ENCODE results near the gene ANXA6. TPM values are rescaled to one million over a fixed set of nuclear protein-coding genes. Genes with fewer than 3 reads are reported as not detected.

ANXA6 gene
- total and polyA plus RNA-seq, 9 of the 15 experiments (the other 6 are each of a cell fraction or from before 2014, with no cell fraction given): 0.70 to 13.2 (median 8.3) TPM

- TF ChIP-seq, protein P1, sequence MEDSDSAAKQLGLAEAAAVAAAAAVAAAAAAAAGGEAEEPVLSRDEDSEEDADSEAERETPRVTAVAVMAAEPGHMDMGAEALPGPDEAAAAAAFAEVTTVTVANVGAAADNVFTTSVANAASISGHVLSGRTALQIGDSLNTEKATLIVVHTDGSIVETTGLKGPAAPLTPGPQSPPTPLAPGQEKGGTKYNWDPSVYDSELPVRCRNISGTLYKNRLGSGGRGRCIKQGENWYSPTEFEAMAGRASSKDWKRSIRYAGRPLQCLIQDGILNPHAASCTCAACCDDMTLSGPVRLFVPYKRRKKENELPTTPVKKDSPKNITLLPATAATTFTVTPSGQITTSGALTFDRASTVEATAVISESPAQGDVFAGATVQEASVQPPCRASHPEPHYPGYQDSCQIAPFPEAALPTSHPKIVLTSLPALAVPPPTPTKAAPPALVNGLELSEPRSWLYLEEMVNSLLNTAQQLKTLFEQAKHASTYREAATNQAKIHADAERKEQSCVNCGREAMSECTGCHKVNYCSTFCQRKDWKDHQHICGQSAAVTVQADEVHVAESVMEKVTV (CRISPR knock-in tag; IDR thresholded peaks at IDR 0.05): no peak
- TF ChIP-seq MCM2 (IDR thresholded peaks at IDR 0.05; ENCODE audit: low read depth) (no peak), NR0B1 (IDR thresholded peaks at IDR 0.05; ENCODE audit: partially characterized antibody) (no peak), ZNF408 (CRISPR knock-in tag; IDR thresholded peaks at IDR 0.05; ENCODE audit: low read depth) (no peak), RAD21 (CRISPR knock-in tag; conservative IDR thresholded peaks at IDR 0.05 in 1 of 2, IDR thresholded peaks at IDR 0.05 in 1 of 2) (no peak), EP400 (IDR thresholded peaks at IDR 0.05) (no peak), KDM4B (IDR thresholded peaks at IDR 0.05; ENCODE audit: borderline replicate concordance in 2 of 2, low read depth in 1 of 2) (no peak), ZBTB43 (CRISPR knock-in tag; IDR thresholded peaks at IDR 0.05) (no peak), ZNF174 (CRISPR knock-in tag; IDR thresholded peaks at IDR 0.05) (no peak), MXI1 (IDR thresholded peaks at IDR 0.05; ENCODE audit: low read depth, low read length) (no peak), ZNF79 (CRISPR knock-in tag; IDR thresholded peaks at IDR 0.05; ENCODE audit: low read depth) (no peak), ZBTB17 (CRISPR knock-in tag; IDR thresholded peaks at IDR 0.05) (peak; percentile 96)
- TF ChIP-seq, protein P2, sequence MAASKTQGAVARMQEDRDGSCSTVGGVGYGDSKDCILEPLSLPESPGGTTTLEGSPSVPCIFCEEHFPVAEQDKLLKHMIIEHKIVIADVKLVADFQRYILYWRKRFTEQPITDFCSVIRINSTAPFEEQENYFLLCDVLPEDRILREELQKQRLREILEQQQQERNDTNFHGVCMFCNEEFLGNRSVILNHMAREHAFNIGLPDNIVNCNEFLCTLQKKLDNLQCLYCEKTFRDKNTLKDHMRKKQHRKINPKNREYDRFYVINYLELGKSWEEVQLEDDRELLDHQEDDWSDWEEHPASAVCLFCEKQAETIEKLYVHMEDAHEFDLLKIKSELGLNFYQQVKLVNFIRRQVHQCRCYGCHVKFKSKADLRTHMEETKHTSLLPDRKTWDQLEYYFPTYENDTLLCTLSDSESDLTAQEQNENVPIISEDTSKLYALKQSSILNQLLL (CRISPR knock-in tag; IDR thresholded peaks at IDR 0.05; ENCODE audit: borderline replicate concordance): no peak
- TF ChIP-seq, protein P3, sequence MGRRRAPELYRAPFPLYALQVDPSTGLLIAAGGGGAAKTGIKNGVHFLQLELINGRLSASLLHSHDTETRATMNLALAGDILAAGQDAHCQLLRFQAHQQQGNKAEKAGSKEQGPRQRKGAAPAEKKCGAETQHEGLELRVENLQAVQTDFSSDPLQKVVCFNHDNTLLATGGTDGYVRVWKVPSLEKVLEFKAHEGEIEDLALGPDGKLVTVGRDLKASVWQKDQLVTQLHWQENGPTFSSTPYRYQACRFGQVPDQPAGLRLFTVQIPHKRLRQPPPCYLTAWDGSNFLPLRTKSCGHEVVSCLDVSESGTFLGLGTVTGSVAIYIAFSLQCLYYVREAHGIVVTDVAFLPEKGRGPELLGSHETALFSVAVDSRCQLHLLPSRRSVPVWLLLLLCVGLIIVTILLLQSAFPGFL (CRISPR knock-in tag; IDR thresholded peaks at IDR 0.05): no peak
- TF ChIP-seq, protein P4, sequence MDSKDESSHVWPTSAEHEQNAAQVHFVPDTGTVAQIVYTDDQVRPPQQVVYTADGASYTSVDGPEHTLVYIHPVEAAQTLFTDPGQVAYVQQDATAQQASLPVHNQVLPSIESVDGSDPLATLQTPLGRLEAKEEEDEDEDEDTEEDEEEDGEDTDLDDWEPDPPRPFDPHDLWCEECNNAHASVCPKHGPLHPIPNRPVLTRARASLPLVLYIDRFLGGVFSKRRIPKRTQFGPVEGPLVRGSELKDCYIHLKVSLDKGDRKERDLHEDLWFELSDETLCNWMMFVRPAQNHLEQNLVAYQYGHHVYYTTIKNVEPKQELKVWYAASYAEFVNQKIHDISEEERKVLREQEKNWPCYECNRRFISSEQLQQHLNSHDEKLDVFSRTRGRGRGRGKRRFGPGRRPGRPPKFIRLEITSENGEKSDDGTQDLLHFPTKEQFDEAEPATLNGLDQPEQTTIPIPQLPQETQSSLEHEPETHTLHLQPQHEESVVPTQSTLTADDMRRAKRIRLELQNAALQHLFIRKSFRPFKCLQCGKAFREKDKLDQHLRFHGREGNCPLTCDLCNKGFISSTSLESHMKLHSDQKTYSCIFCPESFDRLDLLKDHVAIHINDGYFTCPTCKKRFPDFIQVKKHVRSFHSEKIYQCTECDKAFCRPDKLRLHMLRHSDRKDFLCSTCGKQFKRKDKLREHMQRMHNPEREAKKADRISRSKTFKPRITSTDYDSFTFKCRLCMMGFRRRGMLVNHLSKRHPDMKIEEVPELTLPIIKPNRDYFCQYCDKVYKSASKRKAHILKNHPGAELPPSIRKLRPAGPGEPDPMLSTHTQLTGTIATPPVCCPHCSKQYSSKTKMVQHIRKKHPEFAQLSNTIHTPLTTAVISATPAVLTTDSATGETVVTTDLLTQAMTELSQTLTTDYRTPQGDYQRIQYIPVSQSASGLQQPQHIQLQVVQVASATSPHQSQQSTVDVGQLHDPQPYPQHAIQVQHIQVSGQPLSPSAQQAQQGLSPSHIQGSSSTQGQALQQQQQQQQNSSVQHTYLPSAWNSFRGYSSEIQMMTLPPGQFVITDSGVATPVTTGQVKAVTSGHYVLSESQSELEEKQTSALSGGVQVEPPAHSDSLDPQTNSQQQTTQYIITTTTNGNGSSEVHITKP (IDR thresholded peaks at IDR 0.05; ENCODE audit: partially characterized antibody): no peak
Observed at GRCh38 chr5:151063142-151063989, 94.2 kb downstream of the ANXA6 start (continued).
